HUDEP-2 (cell line): ENCODE data around the gene UMODL1.

Experiments used
- DNase-seq, 76 experiments: peaks; one replicate each; lab custom pipeline; 2025; ENCODE audit not compliant: unreplicated experiment in 76 of 76; lab: John Stamatoyannopoulos, UW

Gene UMODL1

GRCh38 chr21:42093186-42093585, 22.1 kb downstream of the UMODL1 start:
- no peak for DNase-seq

GRCh38 chr21:42093991-42094421, 22.9 kb downstream of the UMODL1 start:
- no peak for DNase-seq

GRCh38 chr21:42094811-42095210, 23.7 kb downstream of the UMODL1 start:
- DNase-seq = peak in 1 of 76 experiments; percentile 12

- DNase-seq = no peak
These were observed 24.5 kb downstream of the UMODL1 start for GRCh38 chr21:42095581-42095980.

GRCh38 chr21:42096566-42096965, 25.4 kb downstream of the UMODL1 start:
- peak in 44 of 76 experiments; percentile 11 to 75 (median 39) for DNase-seq

GRCh38 chr21:42097274-42097673, 26.2 kb downstream of the UMODL1 start:
- DNase-seq = no peak

- peak in 2 of 76 experiments; percentile 18 to 28 for DNase-seq
These were observed 26.8 kb downstream of the UMODL1 start for GRCh38 chr21:42097860-42098454.

GRCh38 chr21:42098957-42099505, 27.9 kb downstream of the UMODL1 start:
- no peak for DNase-seq

GRCh38 chr21:42101246-42101645, 30.1 kb downstream of the UMODL1 start:
- DNase-seq = peak in 1 of 76 experiments; percentile 9

- no peak for DNase-seq
These were observed 31.0 kb downstream of the UMODL1 start for GRCh38 chr21:42102076-42102475.

- no peak for DNase-seq
These were observed 31.4 kb downstream of the UMODL1 start for GRCh38 chr21:42102526-42102925.

GRCh38 chr21:42102991-42103390, 31.9 kb downstream of the UMODL1 start:
- DNase-seq = no peak

GRCh38 chr21:42103843-42104242, 32.7 kb downstream of the UMODL1 start:
- DNase-seq = no peak

- DNase-seq = no peak
These were observed 34.6 kb downstream of the UMODL1 start for GRCh38 chr21:42105476-42106315.

- DNase-seq = no peak
These were observed 35.3 kb downstream of the UMODL1 start for GRCh38 chr21:42106425-42106824.

- DNase-seq = no peak
These were observed 36.2 kb downstream of the UMODL1 start for GRCh38 chr21:42107177-42107880.

GRCh38 chr21:42107881-42108553, 36.9 kb downstream of the UMODL1 start:
- DNase-seq = peak in 9 of 76 experiments; percentile 7 to 34 (median 22)

GRCh38 chr21:42108554-42109340, 37.6 kb downstream of the UMODL1 start:
- DNase-seq = no peak

GRCh38 chr21:42109473-42109872, 38.4 kb downstream of the UMODL1 start:
- DNase-seq = no peak
